ENCODE results near the gene RHO.

GRCh38 chr3:129519896-129520715, 8.3 kb upstream of the RHO start:
- TF ChIP-seq CTCF (IDR thresholded peaks at IDR 0.05; ENCODE audit: low read length) (no peak), EZH2phosphoT487 (IDR thresholded peaks at IDR 0.05; ENCODE audit: low read length) (no peak)

Measured in MM.1S (cell line).